ENCODE measurements around the gene LCN2.

DNA sequence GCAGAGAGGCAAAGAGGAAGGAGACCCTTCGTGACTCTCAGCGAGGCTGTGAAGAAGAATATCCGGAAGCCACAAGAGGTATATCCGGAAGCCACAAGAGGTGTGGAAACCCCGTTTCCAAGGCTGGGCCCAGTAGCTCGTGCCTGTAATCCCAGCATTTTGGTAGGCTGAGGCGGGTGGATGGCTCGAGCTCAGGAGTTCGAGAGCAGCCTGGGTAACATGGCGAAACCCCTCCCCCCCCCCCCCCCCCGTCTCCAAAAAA is 10.2 kb downstream of the LCN2 start:
- TF ChIP-seq, protein P1, sequence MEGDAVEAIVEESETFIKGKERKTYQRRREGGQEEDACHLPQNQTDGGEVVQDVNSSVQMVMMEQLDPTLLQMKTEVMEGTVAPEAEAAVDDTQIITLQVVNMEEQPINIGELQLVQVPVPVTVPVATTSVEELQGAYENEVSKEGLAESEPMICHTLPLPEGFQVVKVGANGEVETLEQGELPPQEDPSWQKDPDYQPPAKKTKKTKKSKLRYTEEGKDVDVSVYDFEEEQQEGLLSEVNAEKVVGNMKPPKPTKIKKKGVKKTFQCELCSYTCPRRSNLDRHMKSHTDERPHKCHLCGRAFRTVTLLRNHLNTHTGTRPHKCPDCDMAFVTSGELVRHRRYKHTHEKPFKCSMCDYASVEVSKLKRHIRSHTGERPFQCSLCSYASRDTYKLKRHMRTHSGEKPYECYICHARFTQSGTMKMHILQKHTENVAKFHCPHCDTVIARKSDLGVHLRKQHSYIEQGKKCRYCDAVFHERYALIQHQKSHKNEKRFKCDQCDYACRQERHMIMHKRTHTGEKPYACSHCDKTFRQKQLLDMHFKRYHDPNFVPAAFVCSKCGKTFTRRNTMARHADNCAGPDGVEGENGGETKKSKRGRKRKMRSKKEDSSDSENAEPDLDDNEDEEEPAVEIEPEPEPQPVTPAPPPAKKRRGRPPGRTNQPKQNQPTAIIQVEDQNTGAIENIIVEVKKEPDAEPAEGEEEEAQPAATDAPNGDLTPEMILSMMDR (IDR thresholded peaks at IDR 0.05): no peak
- TF ChIP-seq POLR2A (IDR thresholded peaks at IDR 0.05): no peak
